HTR-8/SVneo (cell line): Measurements from ENCODE around the gene CA12.
A peak's percentile ranks its signal among the peaks of the same experiment; 100 is the strongest.

ENCODE experiments used
- DNase-seq: peaks from one replicate; pipeline ENCODE4 v3.0.0; 2011; ENCODE audit warnings: low spot score, mixed read lengths; ENCODE audit not compliant: insufficient read length
- FAIRE-seq: peaks from 2 replicates; lab custom pipeline; 2011; peaks lifted over from hg19 to GRCh38; lab: Jason Lieb, UNC

CA12 gene

DNA sequence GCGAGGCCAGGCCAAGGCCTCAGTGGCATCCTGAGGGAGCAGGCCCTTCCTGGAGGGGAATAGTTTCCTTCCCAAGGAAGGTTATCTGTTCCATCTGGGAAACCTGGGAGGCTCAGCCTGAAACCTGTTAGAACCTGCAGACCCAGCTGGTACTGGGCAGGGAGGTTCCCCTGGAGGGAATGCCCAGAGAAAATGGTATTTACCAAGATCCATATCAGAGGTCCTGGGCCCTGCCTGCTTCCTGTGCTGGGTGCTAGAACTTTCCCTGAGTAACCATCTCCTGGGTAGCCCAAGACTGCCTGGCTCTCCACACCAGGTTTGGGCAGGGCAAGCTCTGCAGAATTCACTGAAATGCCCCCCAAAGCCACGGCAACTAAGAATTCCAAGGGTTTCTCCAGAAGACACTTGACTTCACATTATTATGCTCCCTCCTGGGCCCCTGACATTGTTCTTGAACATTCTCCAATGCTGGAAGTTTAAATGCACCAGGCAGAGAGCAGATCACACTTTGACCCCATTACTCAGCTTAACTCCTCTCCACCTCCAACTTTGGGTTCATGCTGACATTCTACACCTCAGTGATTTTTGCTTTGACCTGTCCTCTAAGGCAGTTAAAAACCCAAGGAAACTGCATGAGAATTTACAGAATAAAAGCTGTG lies 2.0 kb downstream of the CA12 start:
- DNase-seq (no peak), FAIRE-seq (no peak)

DNA sequence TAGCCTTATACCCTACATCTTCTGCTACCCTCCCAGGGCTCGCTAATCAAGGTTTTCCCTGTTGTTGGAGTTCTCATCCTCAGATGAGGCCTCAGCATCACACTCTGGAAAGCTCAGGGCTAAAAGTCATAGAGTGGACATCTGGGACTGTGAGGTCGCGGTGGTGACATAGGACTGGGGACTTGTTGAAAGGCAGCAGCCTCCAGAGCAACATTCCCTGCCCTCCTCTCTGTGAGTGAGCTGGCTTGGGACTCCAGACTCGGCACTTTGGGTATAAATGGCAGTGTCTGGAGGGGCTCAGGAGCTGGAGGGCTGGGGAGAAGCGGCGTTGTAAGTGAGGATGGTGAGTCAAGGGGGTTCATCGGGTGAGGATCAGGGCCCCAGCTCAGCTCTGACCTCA lies 2.7 kb downstream of the CA12 start:
- DNase-seq (no peak), FAIRE-seq (no peak)

- DNase-seq (peak; percentile 27), FAIRE-seq (no peak)
Measured at GRCh38 chr15:63374686-63375520, 6.7 kb downstream of the CA12 start.

GRCh38 chr15:63373866-63374548 lies 7.6 kb downstream of the CA12 start:
- FAIRE-seq (no peak), DNase-seq (no peak)

DNA sequence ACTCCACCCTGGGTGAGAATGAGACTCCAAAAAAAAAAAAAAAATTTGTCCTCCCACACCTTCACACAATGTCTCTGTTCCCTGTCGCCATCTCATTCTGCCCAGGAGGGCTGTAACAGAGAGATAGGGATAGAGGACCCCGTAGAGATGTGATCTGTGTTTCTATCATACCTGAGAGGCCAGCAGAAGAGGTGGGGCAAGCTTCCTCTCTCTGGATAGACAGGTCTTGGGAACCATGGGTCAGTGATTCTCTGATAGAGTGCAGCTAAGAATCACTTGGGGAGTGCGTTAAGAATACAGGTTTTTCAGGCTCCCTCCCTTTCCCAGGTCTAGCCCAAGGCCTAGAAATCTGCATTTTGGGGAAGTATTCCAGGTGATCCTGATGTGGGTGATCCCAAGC lies 8.3 kb downstream of the CA12 start:
- no peak for DNase-seq
- FAIRE-seq = no peak

GRCh38 chr15:63372753-63373152 lies 8.9 kb downstream of the CA12 start:
- FAIRE-seq (no peak), DNase-seq (no peak)

DNA sequence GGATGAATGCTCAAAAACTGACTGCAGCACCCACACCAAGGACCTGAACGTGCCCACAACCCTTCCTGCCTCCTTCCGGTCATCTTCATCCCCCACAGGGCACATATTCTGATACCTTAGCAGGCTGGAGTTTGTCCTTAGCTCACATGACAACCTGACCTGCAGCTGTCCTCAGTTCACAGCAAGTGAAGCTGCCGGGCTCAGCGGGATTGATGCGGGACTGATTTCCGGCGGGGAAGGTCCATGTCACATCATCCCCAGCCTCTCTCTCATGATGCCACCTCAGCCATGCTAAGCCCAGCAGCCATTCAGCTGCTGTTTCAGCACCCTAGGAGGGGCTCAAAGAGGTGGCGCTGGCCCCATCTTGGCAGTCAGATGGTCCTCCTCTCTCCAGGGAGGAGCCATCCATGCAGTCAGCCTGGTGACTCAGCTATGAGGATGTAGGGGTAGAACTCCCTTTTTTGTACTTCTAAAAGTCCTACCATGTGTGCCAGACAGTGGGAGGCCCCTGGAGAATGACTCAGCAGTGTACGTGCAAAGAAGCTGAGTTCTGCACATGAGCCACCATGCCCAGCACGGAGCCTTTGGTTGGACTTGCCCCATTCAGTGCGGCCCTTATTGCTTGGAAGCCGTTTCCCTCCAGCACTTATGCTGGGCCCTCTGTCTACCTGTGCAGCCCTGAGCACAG lies 9.5 kb downstream of the CA12 start:
- no peak for FAIRE-seq
- DNase-seq = peak; percentile 81

DNA sequence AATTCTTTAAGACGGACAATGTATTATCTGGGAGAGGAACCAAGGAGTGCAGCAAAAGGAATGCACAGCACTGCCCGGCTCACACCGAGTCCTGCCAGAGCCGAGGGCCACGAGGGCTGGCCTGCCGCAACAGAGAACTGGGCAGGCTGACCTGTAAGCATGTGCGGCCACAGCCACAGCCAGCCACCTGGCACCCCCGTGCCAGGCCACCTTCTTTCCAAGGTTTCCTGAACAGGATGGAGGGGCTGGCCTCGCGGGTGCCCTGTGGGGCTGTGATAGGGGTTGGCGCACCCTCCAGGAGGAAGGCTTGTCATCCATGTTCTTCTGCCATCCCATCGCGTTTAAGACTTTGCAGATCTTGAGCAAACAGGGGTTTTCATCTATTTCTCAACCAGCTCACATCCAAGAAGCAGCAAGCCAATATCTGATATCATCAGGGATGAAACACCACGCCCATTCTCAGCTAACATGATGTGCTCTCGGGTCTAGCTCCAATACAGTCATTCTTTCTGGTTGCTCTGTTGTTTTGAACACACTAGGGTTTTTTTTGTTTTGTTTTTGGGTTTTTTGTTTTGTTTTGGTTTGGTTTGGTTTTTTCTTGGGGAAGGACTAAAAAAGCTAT lies 10.2 kb downstream of the CA12 start:
- no peak for DNase-seq
- FAIRE-seq = no peak

DNA sequence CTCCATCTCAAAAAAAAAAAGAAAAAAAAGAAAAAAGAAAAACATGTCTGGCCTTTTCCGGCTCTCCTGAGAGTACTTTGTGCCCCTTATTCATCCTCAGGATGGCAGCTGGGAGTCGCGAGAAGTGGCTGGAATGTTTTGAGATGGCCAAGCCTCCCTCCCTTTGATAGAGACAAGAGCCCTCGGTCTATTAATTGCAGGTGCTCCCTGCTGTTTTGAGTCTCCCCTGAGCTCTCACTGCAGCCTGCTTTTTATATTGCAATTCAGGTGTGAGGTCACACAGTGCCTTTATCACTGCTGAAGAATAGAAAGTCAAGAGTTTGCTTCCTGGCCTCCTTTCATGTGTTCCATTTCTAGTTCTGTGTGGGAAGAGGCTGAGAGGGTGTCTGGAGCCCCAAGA lies 10.9 kb downstream of the CA12 start:
- FAIRE-seq = no peak
- no peak for DNase-seq

DNA sequence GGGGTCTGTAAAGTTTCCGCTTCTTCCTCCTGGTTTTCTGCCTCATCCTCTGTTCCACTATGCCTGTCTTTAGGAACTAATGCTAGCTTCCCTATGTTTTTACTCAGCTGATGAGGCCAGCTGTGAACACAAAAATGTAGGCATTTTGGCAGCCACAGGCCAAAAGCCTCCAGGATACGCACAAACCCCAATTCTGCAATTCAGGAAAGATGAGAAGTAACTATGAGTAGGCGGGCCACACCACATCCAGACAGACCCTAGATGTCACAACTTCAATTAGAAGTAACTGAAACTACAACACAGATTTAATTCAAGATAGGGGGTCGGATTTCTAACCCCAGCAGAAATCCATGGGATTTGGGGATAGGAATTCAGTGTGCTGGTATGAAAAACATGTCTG lies 11.9 kb downstream of the CA12 start:
- FAIRE-seq (no peak), DNase-seq (no peak)

DNA sequence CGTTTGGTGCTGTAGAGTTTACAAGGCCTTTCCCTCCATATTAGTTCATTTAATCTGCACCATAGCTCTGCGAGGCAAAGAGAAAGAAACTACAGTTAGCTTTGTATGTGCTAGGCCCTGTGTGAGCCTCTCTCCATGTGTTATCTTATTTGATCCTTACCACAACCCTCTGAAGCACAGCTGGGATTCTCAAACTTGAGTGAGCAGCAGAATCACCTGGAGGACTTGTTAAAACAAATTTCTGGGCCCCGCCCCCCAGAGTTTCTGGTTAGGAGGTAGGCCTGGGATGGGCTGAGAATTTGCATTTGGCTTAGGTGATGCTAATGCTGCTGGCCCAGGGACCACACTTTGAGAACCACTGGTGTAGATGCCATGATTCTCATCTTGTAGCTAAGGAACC lies 12.3 kb downstream of the CA12 start:
- FAIRE-seq (no peak), DNase-seq (no peak)

GRCh38 chr15:63368503-63368902 lies 13.1 kb downstream of the CA12 start:
- FAIRE-seq (no peak), DNase-seq (no peak)

- DNase-seq (no peak), FAIRE-seq (no peak)
Measured at GRCh38 chr15:63367900-63368299, 13.7 kb downstream of the CA12 start.

GRCh38 chr15:63367390-63367789 lies 14.3 kb downstream of the CA12 start:
- DNase-seq = no peak
- no peak for FAIRE-seq

DNA sequence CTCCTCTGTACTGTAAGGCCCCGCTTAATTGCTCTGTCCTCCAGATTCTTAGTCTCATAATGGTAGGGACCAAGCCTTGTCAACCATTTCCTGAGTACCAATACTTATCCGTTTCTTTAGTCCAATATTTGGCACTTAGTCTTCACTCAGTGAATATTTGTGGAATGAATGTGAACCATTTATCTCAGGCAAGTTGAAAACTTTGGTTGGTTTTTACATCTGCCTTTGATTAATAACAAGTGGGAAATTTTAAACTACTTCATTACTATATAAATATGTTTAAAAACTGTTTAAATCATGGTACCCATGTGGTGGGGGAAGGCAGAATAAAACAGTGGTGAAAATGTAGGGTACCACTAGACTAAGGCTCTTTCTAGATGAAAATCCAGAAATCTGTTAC lies 15.2 kb downstream of the CA12 start:
- no peak for FAIRE-seq
- DNase-seq = no peak

DNA sequence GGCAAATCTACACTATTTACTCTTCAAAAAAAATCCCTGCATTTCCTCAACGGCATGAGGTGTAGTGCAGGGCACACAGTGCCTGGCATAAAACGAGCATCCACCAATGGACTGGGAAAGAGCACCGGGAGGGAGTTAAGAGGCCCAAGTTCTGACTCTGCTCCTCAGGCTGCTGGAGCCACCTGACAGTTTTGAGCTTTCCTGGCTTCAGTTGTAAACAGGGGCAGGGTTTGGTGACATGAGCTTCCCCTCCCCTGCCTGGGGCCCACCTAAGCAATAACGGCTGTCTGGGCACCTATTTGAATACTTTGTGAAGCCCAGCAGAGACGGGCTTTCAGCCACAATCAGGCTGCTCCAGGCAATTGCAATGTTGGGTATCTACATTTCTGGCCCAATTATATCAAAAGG lies 16.4 kb downstream of the CA12 start:
- FAIRE-seq (no peak), DNase-seq (no peak)

DNA sequence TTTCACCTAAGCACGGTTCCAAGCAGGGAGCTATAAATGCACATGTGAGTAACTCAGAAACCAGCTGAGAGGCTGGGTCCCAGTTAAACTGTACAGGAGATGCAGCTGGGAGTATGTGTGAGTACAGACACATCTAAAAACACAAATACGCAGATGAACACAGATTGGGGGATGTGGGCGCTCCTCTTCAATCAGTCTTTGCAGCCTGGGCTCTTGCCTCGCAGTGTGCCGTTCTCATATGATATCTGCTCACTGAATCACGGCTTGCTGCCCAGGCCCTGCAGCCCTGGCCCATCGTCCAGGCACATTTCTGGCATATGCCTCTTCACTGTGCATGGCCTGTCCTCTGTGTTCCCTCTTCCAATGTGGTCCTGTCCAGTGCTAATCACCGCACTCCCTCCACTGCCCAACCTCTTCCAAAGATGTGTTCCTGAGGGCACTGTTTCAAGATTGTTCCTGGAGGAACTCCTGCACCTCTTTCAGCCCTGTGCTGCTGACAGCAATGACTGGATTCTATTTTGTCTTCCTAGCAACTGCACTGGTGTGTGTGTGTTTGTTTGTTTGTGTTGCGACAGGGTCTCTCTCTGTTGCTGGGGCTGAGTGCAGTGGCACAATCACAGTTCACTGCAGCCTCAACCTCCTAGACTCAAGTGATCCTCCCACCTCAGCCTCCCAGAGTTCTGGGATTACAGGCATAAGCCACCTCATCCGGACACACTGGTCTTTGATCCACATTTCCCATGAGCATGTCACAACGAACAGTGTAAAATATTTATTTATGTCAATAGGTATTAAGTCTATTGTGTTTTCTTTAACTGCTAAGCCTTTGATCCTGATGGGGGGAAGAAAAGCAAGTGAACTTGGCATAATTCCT lies 17.0 kb downstream of the CA12 start:
- no peak for FAIRE-seq
- no peak for DNase-seq

GRCh38 chr15:63363292-63363691 lies 18.4 kb downstream of the CA12 start:
- DNase-seq = no peak
- FAIRE-seq = no peak

DNA sequence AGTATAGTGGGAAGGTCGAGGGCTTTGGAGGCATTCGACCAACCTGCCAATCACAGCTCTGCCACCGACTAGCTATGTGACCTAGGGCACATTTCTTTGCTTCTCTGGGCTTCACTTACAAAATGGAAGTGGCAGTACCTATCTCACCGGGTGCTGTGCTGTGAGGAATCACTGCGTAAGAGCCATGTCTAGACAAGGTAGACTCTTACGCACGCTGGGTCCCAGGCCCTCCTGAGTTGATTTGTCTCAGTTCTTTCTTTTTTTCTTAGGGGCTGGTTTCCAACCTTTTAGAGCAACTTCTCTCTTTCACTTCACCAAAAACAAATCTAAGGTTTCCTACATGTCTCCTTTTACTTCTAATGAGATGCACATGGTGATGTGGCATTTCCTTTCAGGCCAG lies 18.8 kb downstream of the CA12 start:
- DNase-seq = no peak
- FAIRE-seq = no peak
